ENCODE results near the gene ZFPL1.

ZFPL1 gene

GRCh38 chr11:65121447-65121864 is 37.4 kb downstream of the ZFPL1 start:
- H3K27me3 ChIP-seq (ENCODE audit: control insufficient read depth, insufficient read depth, low read length, poor library complexity, severe bottlenecking) = no peaks in the 10 kb centered on the region
- no peaks in the 10 kb centered on the region for H3K9me3 ChIP-seq (ENCODE audit: control insufficient read depth, low read length)
- peaks cover 26% of the 10 kb centered on the region for H3K36me3 ChIP-seq (ENCODE audit: control insufficient read depth, insufficient read depth, low read length)
- H3K4me3 ChIP-seq (ENCODE audit: insufficient read depth, low read depth, low read length) = peak overlapping the region; percentile 95
- 5% methylated on average over 22 of the region's 22 CpGs for WGBS, 2 experiments
- peaks cover 3% of the 10 kb centered on the region for H3K4me1 ChIP-seq (ENCODE audit: control insufficient read depth, insufficient read depth, low read length)
- H3K27ac ChIP-seq (ENCODE audit: insufficient read depth, low read depth, low read length, poor library complexity, severe bottlenecking) = no peak overlapping the region

- WGBS, 2 experiments = 0 to 1% methylated on average over 64 of the region's 64 CpGs
- H3K27ac ChIP-seq (ENCODE audit: insufficient read depth, low read depth, low read length, poor library complexity, severe bottlenecking) = peak within 1 kb of the TSS; percentile 62
- H3K4me3 ChIP-seq (ENCODE audit: insufficient read depth, low read depth, low read length) = peak within 1 kb of the TSS; percentile 95
- peaks cover 32% of the 10 kb centered on the region for H3K36me3 ChIP-seq (ENCODE audit: control insufficient read depth, insufficient read depth, low read length)
- H3K27me3 ChIP-seq (ENCODE audit: control insufficient read depth, insufficient read depth, low read length, poor library complexity, severe bottlenecking) = no peaks in the 10 kb centered on the region
- no peaks in the 10 kb centered on the region for H3K4me1 ChIP-seq (ENCODE audit: control insufficient read depth, insufficient read depth, low read length)
- H3K9me3 ChIP-seq (ENCODE audit: control insufficient read depth, low read length) = no peaks in the 10 kb centered on the region
These were observed 38.1 kb downstream of the ZFPL1 start, which contains the start of the genes FAU and MRPL49 for GRCh38 chr11:65121865-65122696. Gene FAU, minus strand, starts transcription at chr11:65122134. Its CDS starts 321 bp downstream, at chr11:65121813. Gene MRPL49, plus strand, starts transcription at chr11:65122321. Its CDS starts 26 bp downstream, at chr11:65122347.

GRCh38 chr11:65124480-65125196 is 40.6 kb downstream of the ZFPL1 start:
- Histone ChIP-seq H3K27ac (ENCODE audit: insufficient read depth, low read depth, low read length, poor library complexity, severe bottlenecking) (no peak overlapping the region), H3K9me3 (ENCODE audit: control insufficient read depth, low read length) (no peaks in the 10 kb centered on the region), H3K36me3 (ENCODE audit: control insufficient read depth, insufficient read depth, low read length) (peaks cover 31% of the 10 kb centered on the region), H3K4me1 (ENCODE audit: control insufficient read depth, insufficient read depth, low read length) (no peaks in the 10 kb centered on the region), H3K4me3 (ENCODE audit: insufficient read depth, low read depth, low read length) (no peak overlapping the region), H3K27me3 (ENCODE audit: control insufficient read depth, insufficient read depth, low read length, poor library complexity, severe bottlenecking) (no peaks in the 10 kb centered on the region)
- 94 to 97% methylated on average over 3 to 5 of the region's 5 CpGs for WGBS, 2 experiments

DNA sequence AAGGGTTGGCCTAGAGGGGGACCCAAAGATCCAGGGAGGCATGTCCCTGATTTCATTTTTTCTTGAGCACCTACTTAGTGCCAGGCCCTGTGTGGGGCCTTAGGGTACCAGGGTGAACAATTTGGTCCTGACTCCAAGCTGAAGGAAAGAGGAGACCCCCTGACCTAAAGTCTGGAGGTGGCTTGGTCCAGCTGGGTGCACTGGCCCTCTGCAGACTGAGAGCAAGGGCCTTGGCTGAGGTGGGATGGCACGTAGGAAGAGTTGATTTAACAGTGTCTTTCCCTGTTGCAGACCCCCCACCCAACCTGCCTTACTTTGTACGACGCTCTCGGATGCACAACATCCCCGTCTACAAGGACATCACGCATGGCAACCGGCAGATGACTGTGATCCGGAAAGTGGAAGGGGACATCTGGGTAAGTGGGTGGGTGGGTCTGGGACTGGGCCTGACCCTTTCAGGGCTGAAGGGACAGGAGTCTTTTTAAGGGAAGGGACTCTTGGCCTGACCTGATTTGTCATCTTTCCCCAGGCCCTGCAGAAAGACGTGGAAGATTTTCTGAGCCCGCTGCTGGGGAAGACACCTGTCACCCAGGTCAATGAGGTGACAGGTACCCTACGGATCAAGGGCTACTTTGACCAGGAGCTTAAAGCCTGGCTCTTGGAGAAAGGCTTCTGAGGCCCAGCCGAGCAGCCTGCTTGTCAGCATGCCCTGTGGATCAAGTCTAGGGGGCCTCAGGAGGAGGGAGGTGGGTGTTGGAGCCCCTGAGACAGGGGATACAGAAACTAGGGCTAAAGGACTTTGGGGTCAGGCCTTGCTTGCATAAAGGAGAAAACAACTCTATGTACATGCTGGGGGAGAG is 41.4 kb downstream of the ZFPL1 start:
- Histone ChIP-seq H3K4me1 (ENCODE audit: control insufficient read depth, insufficient read depth, low read length) (no peaks in the 10 kb centered on the region), H3K27me3 (ENCODE audit: control insufficient read depth, insufficient read depth, low read length, poor library complexity, severe bottlenecking) (no peaks in the 10 kb centered on the region), H3K9me3 (ENCODE audit: control insufficient read depth, low read length) (no peaks in the 10 kb centered on the region), H3K4me3 (ENCODE audit: insufficient read depth, low read depth, low read length) (no peak overlapping the region), H3K27ac (ENCODE audit: insufficient read depth, low read depth, low read length, poor library complexity, severe bottlenecking) (no peak overlapping the region), H3K36me3 (ENCODE audit: control insufficient read depth, insufficient read depth, low read length) (peaks cover 23% of the 10 kb centered on the region)
- WGBS, 2 experiments = 95 to 97% methylated on average over 12 of the region's 12 CpGs

- WGBS, 2 experiments = 91 to 96% methylated on average over 6 of the region's 6 CpGs
- Histone ChIP-seq H3K4me1 (ENCODE audit: control insufficient read depth, insufficient read depth, low read length) (no peaks in the 10 kb centered on the region), H3K27ac (ENCODE audit: insufficient read depth, low read depth, low read length, poor library complexity, severe bottlenecking) (no peak overlapping the region), H3K9me3 (ENCODE audit: control insufficient read depth, low read length) (no peaks in the 10 kb centered on the region), H3K27me3 (ENCODE audit: control insufficient read depth, insufficient read depth, low read length, poor library complexity, severe bottlenecking) (no peaks in the 10 kb centered on the region), H3K36me3 (ENCODE audit: control insufficient read depth, insufficient read depth, low read length) (peaks cover 20% of the 10 kb centered on the region), H3K4me3 (ENCODE audit: insufficient read depth, low read depth, low read length) (no peak overlapping the region)
These were observed 42.7 kb downstream of the ZFPL1 start for GRCh38 chr11:65126624-65127274.

DNA sequence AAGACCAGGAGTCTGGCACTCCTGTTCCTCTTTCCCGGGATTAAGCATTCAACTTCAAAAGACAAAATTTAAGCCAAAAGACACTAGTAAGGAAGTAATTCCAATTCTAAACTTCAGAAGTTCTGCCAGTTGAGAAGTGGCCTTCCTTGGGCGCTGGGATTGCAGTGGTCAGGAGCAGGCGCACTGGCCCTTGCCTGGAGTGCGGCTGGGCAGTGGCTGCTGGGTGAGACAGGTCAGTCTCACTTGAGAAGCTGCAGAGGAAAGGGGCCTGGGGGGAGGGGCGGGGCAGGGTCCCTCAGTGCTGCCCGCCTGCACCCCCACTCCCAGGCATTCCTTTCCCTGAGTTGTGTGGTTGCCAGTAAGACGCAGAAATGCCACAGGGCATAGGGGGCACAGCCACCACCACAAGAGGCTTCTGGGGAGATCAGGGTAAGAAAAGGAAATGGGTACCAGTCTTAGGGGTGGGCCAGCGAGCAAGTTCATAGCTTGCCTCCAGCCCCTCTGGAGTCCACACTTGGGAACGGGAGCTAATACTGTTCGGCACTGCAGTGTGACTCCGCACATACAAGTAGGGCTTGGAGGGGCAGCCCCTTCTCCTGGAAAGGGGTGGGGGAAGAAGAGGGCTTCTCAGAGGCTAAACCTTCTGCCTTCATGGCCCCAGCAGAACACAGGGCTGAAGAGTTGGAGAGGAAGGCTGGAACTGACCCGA is 43.6 kb downstream of the ZFPL1 start:
- Histone ChIP-seq H3K27me3 (ENCODE audit: control insufficient read depth, insufficient read depth, low read length, poor library complexity, severe bottlenecking) (no peaks in the 10 kb centered on the region), H3K4me1 (ENCODE audit: control insufficient read depth, insufficient read depth, low read length) (no peaks in the 10 kb centered on the region), H3K9me3 (ENCODE audit: control insufficient read depth, low read length) (no peaks in the 10 kb centered on the region), H3K36me3 (ENCODE audit: control insufficient read depth, insufficient read depth, low read length) (peaks cover 20% of the 10 kb centered on the region), H3K27ac (ENCODE audit: insufficient read depth, low read depth, low read length, poor library complexity, severe bottlenecking) (no peak overlapping the region), H3K4me3 (ENCODE audit: insufficient read depth, low read depth, low read length) (no peak overlapping the region)
- WGBS, 2 experiments = 93 to 96% methylated on average over 12 of the region's 12 CpGs

GRCh38 chr11:65128182-65129145 is 44.4 kb downstream of the ZFPL1 start:
- Histone ChIP-seq H3K4me3 (ENCODE audit: insufficient read depth, low read depth, low read length) (no peak overlapping the region), H3K4me1 (ENCODE audit: control insufficient read depth, insufficient read depth, low read length) (peaks cover 6% of the 10 kb centered on the region), H3K27me3 (ENCODE audit: control insufficient read depth, insufficient read depth, low read length, poor library complexity, severe bottlenecking) (no peaks in the 10 kb centered on the region), H3K36me3 (ENCODE audit: control insufficient read depth, insufficient read depth, low read length) (peaks cover 20% of the 10 kb centered on the region), H3K9me3 (ENCODE audit: control insufficient read depth, low read length) (no peaks in the 10 kb centered on the region), H3K27ac (ENCODE audit: insufficient read depth, low read depth, low read length, poor library complexity, severe bottlenecking) (no peak overlapping the region)
- 93 to 94% methylated on average over 15 of the region's 15 CpGs for WGBS, 2 experiments

- H3K4me1 ChIP-seq (ENCODE audit: control insufficient read depth, insufficient read depth, low read length) = peaks cover 9% of the 10 kb centered on the region
- no peak overlapping the region for H3K27ac ChIP-seq (ENCODE audit: insufficient read depth, low read depth, low read length, poor library complexity, severe bottlenecking)
- WGBS, 2 experiments = 93 to 94% methylated on average over 13 of the region's 13 CpGs
- peaks cover 20% of the 10 kb centered on the region for H3K36me3 ChIP-seq (ENCODE audit: control insufficient read depth, insufficient read depth, low read length)
- no peaks in the 10 kb centered on the region for H3K27me3 ChIP-seq (ENCODE audit: control insufficient read depth, insufficient read depth, low read length, poor library complexity, severe bottlenecking)
- H3K4me3 ChIP-seq (ENCODE audit: insufficient read depth, low read depth, low read length) = no peak overlapping the region
- H3K9me3 ChIP-seq (ENCODE audit: control insufficient read depth, low read length) = no peaks in the 10 kb centered on the region
These were observed 45.8 kb downstream of the ZFPL1 start for GRCh38 chr11:65129649-65130441.

Data from ectodermal cell (in vitro differentiated cells).